ENCODE results near the gene MSI2.

MSI2 gene

DNA sequence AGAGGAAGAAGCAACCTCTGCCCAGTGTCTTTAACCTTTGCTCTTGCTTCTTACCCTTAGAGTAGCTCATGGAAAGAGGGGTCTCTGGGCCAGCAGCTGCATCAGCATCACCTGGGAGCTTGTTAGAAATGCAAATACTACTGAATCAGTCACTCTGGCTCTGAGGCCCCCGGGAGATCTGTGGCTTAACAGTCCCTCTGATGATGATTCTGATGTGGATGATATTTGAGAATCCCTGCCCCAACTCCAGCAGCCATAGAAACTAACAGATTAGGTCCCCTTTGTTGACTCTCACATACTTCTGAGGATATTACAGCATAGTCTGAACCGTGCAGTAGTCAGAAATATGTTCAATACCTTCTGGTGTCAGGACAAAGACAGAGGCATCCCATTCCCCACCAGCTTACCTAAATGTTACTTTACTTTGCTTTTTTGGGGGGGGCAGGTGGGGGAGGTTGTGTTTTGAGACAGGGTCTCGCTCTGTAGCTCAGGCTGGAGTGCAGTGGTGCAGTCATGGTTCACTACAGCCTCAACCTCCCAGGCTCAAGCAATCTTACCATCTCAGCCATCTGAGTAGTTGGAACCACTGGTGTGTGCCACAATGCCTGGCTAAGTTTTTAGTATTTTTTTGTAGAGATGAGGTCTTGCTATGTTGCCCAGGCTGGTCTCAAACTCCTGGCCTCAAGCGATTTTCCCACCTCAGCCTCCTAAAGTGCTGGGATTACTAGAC lies 268.7 kb downstream of the MSI2 start:
- DNase-seq (ENCODE audit: low spot score): no peak

DNA sequence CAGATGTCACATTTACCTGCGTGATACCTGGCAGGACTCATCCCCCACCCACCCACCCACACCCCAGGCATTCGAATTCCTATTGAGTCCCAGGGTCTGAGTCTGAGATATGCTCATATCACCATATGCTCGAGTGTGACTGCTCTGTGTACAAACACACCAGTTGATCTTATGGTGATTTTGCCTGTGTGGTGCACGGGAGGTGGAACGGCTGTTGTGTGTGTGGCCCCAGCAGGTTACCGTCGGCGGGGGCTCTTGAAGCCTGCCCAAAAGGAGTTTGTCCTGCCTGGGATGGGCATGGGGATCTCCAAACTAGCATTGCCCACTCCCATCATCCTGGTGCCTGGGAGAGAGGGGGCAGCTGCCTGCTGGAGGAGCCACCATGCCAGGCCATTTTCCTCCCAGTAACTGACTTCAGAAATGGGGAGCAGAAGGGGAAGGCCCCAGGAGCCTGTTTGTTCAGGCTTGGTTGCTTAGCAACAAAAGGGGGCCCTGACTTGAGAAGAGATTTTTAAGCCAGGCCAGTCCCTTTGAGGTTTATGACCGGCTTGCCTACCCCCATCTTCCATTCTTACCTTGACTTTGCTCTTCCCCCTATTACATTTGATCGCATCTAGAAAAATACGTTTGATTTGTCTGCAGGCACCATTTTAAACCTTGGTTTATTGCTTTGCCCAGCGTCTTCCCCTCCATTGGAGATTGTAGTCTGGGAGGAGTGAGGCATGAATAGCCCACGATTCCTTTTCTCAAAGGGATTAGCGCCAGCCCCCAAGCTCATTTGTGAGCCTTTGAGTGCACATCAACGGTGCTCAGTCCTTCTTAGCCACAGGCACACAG lies 271.1 kb downstream of the MSI2 start:
- DNase-seq (ENCODE audit: low spot score): no peak

DNA sequence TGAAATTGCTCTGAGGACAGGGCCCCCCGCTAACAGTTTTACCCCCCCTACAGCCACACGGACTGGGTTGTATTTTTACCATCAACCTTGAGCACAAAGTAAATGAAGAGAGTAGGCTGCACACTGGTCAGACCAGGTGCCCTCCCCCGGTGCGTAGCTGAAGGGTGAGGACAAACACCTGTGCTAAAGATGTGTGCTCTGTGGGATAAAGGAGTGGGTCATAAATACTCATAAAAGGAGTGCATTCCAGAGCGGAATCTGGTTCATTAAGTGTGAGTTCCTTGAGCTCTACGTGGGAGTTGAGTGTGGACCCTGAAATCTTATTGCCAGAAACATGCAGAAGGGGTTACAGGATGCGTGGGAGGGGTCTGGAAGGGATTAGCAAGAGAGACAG lies 271.7 kb downstream of the MSI2 start:
- no peak for DNase-seq (ENCODE audit: low spot score)

DNA sequence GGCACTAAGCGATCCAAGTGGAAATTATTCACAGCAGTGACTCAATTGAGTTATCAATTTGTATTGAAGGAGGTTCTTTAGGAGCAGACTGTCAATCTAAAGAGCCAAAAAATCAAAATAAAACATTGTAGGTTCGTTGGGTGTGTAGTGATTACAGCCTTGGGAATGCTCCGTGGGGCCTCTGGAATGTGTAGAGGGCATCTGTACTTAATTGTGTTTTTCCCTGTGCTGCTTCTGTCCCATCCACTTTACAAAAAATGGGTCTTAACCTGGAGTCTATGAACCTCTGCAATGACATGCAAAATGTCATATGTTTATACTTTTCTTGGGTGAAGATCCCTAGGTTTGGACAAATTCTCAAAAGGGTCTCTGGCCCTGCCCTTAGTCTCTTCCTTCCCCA lies 273.7 kb downstream of the MSI2 start:
- DNase-seq (ENCODE audit: low spot score): no peak

DNA sequence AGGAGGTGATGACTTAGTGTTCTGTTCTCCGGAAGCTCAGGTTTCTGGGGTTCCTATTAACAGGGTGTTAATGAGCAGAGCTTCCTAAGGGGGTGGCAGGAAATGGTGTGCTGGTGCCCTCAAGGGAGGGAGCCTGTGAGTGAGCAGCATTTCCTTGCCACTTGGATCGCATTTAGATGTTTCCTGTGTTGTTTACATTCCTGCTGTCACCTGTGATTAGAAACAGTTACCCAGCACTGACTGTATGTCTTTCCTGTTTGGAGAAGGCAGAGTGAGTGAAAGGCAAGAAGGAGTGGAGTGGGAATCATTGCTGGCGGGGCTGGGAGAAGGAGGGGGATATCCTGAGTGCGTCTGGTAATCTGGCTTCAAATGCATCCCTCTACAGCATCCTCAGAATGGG lies 274.2 kb downstream of the MSI2 start:
- DNase-seq (ENCODE audit: low spot score): no peak

DNA sequence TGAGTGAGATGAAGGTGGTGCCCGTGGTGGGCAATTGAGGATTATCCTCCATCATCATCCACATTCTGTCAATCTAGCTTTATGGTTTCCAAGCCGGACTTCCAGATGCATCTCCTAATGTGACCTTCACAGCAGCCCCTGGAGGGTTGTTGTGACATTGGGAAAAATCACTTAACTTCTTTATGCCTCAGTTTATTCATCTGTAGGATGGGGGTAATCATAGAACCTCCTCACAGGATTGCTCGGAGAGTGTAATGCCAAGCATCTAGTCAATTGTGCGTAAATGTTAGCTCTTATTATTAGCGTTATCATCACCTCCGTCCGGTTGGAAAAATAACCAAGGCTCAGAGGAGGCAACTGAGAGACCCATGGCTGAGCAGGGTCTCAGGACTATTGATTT lies 274.8 kb downstream of the MSI2 start:
- DNase-seq (ENCODE audit: low spot score): no peak

- DNase-seq (ENCODE audit: low spot score): no peak
Observed at GRCh38 chr17:57531648-57532504, 275.6 kb downstream of the MSI2 start.

- no peak for DNase-seq (ENCODE audit: low spot score)
Observed at GRCh38 chr17:57532556-57532955, 276.2 kb downstream of the MSI2 start.

GRCh38 chr17:57532966-57533365 lies 276.6 kb downstream of the MSI2 start:
- no peak for DNase-seq (ENCODE audit: low spot score)

DNA sequence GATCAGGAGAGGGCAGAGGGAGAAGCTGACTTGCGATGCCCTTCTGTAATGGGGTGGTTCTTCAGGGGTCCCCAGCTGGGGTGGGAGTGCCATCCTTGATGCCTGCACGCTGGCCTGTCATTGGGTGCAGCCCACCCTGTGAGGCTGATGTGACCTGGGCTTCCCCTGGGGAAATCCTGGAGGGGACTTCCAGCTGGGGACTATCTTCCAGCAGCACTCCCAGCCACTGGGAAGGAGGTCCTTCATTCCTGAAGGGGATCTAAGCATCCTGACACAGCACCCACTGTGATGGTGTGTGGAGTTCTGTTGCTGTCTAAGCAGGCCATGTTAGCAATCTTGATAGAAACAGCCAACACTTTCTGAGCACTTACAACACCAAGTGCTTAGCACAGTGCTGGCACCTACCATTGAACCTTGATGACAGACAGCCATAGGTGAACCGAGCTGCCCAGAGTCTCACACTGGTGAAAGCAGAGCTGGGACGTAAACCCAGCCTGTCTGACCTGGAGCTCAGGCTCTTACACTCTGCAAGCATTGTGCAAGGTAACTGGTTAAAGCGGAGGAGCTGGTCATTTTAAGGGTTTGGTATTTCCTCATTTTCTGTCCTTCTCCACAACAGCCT lies 277.5 kb downstream of the MSI2 start:
- no peak for DNase-seq (ENCODE audit: low spot score)

DNA sequence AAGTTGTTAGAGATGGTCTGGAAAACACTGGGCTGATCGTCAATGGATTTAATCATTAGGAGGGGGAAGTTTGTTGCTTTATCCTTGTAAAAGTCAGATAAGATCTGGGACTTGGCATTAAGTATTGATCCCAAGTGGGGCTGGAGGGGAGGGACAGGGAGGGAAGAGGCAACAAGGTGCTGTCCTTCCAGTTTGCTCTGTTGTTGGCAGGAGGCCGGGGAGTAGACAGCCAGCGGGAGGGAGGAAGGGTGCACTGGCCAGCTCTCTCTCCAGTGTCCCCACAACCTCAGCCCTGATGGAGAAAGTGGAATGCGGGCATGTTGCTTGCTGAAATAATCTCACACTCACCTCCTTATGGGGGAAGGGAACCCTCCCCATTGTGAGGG lies 278.5 kb downstream of the MSI2 start:
- no peak for DNase-seq (ENCODE audit: low spot score)

GRCh38 chr17:57535249-57535966 lies 279.1 kb downstream of the MSI2 start:
- DNase-seq (ENCODE audit: low spot score): no peak

DNA sequence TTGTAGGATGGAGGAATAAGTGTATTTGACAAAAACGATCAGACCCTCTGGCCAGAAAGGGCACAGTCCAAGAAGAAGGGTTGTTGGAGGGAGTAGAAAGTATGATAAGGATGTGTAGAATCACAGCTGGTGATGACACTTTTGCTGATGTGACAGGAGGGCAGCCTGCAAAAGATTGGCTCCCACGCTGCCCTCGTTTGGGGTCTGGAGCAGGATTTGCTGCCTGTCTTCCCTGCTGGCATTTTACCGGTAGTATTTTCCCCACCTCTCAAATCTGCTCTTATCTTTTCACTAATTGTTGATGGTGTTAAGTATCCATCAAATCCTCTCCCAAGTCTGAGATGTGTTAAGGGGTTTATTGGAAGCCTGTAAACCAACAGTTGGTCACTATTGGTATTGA lies 280.0 kb downstream of the MSI2 start:
- DNase-seq (ENCODE audit: low spot score): no peak

DNA sequence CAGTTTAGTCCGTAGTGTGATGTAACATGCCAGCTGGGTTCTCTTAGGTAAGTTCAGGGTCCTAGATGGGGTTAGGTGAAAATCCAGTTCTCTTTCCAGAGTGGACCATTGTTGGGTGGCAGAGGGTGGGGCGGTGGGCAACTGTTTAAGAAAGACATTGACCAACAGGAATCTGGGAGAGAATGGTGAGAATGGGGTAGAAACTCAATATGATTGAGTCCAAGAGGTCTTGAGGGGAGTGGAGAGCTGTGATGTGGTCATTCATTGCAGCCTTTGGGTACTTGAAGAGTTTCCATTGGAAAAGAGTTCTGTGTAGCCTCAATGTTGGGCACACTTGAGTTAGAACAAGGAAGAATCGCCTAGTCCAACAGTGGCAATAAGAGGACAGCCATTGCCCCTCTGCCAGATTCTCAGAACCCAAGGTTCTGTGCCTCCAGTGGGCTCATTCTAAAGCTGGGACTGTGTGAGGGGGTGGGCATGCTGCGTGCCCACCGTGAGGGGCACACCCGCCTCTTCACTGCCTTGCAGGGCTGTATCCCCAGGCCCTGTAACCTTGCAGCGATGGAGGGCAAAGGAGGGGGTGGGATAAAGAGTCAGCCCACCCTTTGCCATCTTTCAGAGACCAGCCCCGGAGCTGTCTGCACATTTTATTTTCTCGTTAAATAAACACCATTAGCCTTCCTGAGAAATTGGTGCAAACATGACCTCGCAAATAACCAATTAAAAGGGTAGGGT lies 280.6 kb downstream of the MSI2 start:
- no peak for DNase-seq (ENCODE audit: low spot score)

- peak; percentile 33 for DNase-seq (ENCODE audit: low spot score)
Observed at GRCh38 chr17:57537524-57538410, 281.4 kb downstream of the MSI2 start.

DNA sequence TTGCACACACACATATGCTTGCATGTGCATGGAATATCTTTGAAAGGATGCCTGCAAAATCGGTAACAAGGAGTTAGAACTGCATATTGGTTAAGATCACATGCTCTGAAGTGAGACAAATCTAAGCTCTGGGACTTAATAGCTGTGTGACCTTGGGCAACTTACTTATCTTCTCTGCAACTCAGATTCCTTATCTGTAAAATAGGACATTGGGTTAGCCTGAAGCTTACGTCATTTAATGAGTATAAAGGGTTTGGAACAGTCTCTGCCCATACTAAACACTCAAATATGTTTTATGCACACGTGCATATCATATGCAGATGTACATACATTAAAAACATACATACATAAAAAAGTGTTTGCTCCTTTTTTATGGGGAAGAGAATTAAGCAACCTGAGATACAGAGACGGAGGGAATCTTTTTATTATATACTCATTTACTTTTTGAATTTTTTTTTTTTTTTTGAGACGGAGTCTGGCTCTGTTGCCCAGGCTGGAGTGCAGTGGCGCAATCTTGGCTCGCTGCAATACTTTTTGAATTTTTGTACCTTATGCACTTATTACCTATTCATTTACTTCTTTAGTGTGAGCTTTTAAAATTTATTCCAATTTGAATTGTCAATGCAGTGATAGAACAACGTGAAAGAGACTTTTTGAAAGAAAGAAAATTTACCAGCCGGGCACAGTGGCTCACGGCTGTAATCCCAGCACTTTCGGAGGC lies 282.6 kb downstream of the MSI2 start:
- DNase-seq (ENCODE audit: low spot score): no peak

GRCh38 chr17:57539529-57540301 lies 283.4 kb downstream of the MSI2 start:
- no peak for DNase-seq (ENCODE audit: low spot score)

- DNase-seq (ENCODE audit: low spot score): no peak
Observed at GRCh38 chr17:57540596-57540995, 284.3 kb downstream of the MSI2 start.
